ENCODE results near the gene BCAS1. TPM values are rescaled to one million over a fixed set of nuclear protein-coding genes. Genes with fewer than 3 reads are reported as not detected.

The BCAS1 gene
- total RNA-seq, 1 donor from 2014 or later, result not detected

GRCh38 chr20:53972179-53972578 lies 98.2 kb downstream of the BCAS1 start:
- FAIRE-seq, result no peak
- no peaks in the 10 kb centered on the region for H3K36me3 ChIP-seq (ENCODE audit: control insufficient read depth, insufficient read depth, low read length)
- TF ChIP-seq CTCF (IDR thresholded peaks at IDR 0.05; ENCODE audit: insufficient read depth, low read length, severe bottlenecking), result no peak
- no peaks in the 10 kb centered on the region for H3K27me3 ChIP-seq (ENCODE audit: control insufficient read depth, insufficient read depth, low read length)
- no peak overlapping the region for H3K4me3 ChIP-seq (ENCODE audit: low read depth, low read length)
- DNase-seq (ENCODE audit: low read depth), result peak; percentile 26

- Histone ChIP-seq H3K27me3 (ENCODE audit: control insufficient read depth, insufficient read depth, low read length) (no peaks in the 10 kb centered on the region), H3K4me3 (ENCODE audit: low read depth, low read length) (no peak overlapping the region), H3K36me3 (ENCODE audit: control insufficient read depth, insufficient read depth, low read length) (no peaks in the 10 kb centered on the region)
- no peak for DNase-seq (ENCODE audit: low read depth)
- no peak for FAIRE-seq
- TF ChIP-seq CTCF (IDR thresholded peaks at IDR 0.05; ENCODE audit: insufficient read depth, low read length, severe bottlenecking), result no peak
Observed at GRCh38 chr20:53971096-53971683, 99.2 kb downstream of the BCAS1 start.

GRCh38 chr20:53970232-53970631 lies 100.2 kb downstream of the BCAS1 start:
- DNase-seq (ENCODE audit: low read depth) (no peak), FAIRE-seq (no peak)
- no peak for TF ChIP-seq CTCF (IDR thresholded peaks at IDR 0.05; ENCODE audit: insufficient read depth, low read length, severe bottlenecking)
- Histone ChIP-seq H3K36me3 (ENCODE audit: control insufficient read depth, insufficient read depth, low read length) (no peaks in the 10 kb centered on the region), H3K4me3 (ENCODE audit: low read depth, low read length) (no peak overlapping the region), H3K27me3 (ENCODE audit: control insufficient read depth, insufficient read depth, low read length) (no peaks in the 10 kb centered on the region)

- no peaks in the 10 kb centered on the region for H3K36me3 ChIP-seq (ENCODE audit: control insufficient read depth, insufficient read depth, low read length)
- TF ChIP-seq CTCF (IDR thresholded peaks at IDR 0.05; ENCODE audit: insufficient read depth, low read length, severe bottlenecking), result no peak
- DNase-seq (ENCODE audit: low read depth), result no peak
- FAIRE-seq, result no peak
- no peak overlapping the region for H3K4me3 ChIP-seq (ENCODE audit: low read depth, low read length)
- no peaks in the 10 kb centered on the region for H3K27me3 ChIP-seq (ENCODE audit: control insufficient read depth, insufficient read depth, low read length)
Observed at GRCh38 chr20:53967527-53967926, 102.9 kb downstream of the BCAS1 start.

GRCh38 chr20:53966774-53967398 lies 103.5 kb downstream of the BCAS1 start:
- TF ChIP-seq CTCF (IDR thresholded peaks at IDR 0.05; ENCODE audit: insufficient read depth, low read length, severe bottlenecking), result no peak
- FAIRE-seq (no peak), DNase-seq (ENCODE audit: low read depth) (no peak)
- H3K27me3 ChIP-seq (ENCODE audit: control insufficient read depth, insufficient read depth, low read length), result no peaks in the 10 kb centered on the region
- H3K36me3 ChIP-seq (ENCODE audit: control insufficient read depth, insufficient read depth, low read length), result no peaks in the 10 kb centered on the region
- no peak overlapping the region for H3K4me3 ChIP-seq (ENCODE audit: low read depth, low read length)

All from bronchial epithelial cell (primary cell).